GM12872 (cell line): ENCODE measurements around the gene TUFM.

Experiments
- TF ChIP-seq, protein P1 (sequence below): IDR thresholded peaks from 3 replicates; pipeline ENCODE4 v1.5.1; 2011; ENCODE audit warnings: low read depth, mild to moderate bottlenecking, low read length, moderate library complexity; ENCODE audit not compliant: insufficient read depth

TUFM gene

GRCh38 chr16:28835864-28836760 lies 10.0 kb downstream of the TUFM start:
- TF ChIP-seq, protein P1, sequence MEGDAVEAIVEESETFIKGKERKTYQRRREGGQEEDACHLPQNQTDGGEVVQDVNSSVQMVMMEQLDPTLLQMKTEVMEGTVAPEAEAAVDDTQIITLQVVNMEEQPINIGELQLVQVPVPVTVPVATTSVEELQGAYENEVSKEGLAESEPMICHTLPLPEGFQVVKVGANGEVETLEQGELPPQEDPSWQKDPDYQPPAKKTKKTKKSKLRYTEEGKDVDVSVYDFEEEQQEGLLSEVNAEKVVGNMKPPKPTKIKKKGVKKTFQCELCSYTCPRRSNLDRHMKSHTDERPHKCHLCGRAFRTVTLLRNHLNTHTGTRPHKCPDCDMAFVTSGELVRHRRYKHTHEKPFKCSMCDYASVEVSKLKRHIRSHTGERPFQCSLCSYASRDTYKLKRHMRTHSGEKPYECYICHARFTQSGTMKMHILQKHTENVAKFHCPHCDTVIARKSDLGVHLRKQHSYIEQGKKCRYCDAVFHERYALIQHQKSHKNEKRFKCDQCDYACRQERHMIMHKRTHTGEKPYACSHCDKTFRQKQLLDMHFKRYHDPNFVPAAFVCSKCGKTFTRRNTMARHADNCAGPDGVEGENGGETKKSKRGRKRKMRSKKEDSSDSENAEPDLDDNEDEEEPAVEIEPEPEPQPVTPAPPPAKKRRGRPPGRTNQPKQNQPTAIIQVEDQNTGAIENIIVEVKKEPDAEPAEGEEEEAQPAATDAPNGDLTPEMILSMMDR: 0 out of 3 replicates have a peak, but pooled peaks have one; percentile 21

GRCh38 chr16:28834873-28835863 lies 11.0 kb downstream of the TUFM start:
- TF ChIP-seq, protein P1: no peak

- TF ChIP-seq, protein P1: no peak
These were observed 11.8 kb downstream of the TUFM start for GRCh38 chr16:28834349-28834748.

DNA sequence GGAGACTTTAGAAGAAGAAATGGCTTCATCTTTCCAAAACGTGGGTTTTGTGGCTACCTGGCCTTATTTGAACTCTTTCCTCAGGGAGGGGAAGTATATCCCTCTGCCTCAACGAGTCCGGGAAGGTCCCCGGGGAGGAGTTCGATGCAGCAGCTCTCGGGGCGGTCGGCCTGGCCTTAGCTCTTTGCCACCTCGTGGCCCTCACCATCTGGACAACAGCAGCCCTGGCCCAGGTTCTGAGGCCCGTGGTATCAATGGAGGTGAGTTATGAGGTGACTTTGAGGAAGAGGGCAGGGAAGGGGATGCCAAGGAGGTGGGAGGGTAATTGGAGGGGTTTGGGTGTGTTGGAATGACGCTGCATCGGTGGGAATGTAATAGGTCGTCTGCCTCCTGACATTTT lies 15.6 kb downstream of the TUFM start:
- TF ChIP-seq, protein P1: no peak

- TF ChIP-seq, protein P1: no peak
These were observed 16.4 kb downstream of the TUFM start for GRCh38 chr16:28829747-28830146.

DNA sequence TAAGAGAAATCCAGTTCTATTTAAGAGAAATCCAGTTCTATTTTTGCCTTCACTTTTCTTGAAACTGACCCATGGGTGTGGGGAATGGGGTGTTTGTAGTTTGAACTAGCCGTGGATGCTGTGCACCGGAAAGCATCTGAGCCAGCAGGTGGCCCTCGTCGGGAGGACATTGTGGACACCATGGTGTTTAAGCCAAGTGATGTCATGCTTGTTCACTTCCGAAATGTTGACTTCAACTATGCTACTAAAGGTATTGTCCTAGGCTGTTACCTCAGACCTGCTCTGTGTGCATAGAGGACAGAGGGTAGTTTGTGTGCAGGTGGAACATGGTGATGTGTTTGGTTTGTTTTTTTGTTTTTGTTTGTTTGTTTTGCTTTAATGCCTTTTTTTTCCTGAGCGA lies 20.0 kb downstream of the TUFM start:
- TF ChIP-seq, protein P1: no peak

DNA sequence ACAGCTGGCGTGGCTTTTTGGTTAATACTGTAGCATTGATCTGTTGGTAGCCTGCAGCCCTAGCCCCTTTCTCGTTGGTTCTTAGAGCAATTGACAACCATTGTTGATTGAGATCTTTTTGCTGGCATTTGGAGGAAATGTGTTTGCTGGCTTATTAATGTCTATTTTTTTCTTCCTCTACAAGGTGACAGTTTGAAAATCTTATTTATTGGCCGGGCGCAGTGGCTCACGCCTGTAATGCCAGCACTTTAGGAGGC lies 21.5 kb downstream of the TUFM start:
- TF ChIP-seq, protein P1: no peak
